Islet precursor cell (in vitro differentiated cells): ENCODE results near the gene FN1.

Source experiments
- DNase-seq: peaks from one replicate; pipeline ENCODE4 v3.0.0-alpha.2; 2018

FN1 gene

DNA sequence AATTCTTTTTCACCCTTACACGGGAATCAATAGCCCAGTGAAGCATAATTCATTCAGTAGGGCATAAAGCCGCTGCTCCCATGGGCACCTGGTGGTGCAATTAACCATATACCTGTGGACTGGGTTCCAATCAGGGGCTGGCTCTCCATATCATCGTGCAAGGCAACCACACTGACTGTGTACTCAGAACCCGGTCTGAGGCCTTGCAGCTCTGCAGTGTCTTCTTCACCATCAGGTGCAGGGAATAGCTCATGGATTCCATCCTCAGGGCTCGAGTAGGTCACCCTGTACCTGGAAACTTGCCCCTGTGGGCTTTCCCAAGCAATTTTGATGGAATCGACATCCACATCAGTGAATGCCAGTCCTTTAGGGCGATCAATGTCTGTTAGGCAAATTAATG is 55.2 kb downstream of the FN1 start:
- no peak for DNase-seq

GRCh38 chr2:215379948-215380347 is 55.9 kb downstream of the FN1 start:
- DNase-seq: no peak

- DNase-seq: no peak
These were observed 56.8 kb downstream of the FN1 start for GRCh38 chr2:215379039-215379438.

GRCh38 chr2:215378045-215378444 is 57.8 kb downstream of the FN1 start:
- DNase-seq: no peak

DNA sequence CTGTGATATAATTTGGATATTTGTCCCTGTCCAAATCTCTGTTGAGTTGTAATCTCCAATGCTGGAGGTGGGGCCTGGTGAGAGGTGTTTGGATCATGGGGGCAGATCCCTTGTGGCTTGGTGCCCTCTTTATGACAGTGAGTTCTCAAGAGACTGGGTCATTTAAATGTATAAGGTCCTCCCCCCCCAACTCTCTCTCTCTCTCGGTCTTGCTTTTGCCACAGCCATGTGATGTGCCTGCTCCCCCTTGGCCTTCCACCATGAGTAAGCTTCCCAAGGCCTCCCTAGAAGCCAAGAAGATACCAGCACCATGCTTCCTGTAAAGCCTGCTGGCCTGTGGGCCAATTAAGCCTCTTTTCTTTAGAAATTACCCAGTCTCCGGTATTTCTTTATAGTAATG is 58.6 kb downstream of the FN1 start:
- no peak for DNase-seq

GRCh38 chr2:215376103-215376780 is 59.6 kb downstream of the FN1 start:
- DNase-seq: no peak

- DNase-seq: no peak
These were observed 60.4 kb downstream of the FN1 start for GRCh38 chr2:215375467-215375830.

- no peak for DNase-seq
These were observed 61.0 kb downstream of the FN1 start for GRCh38 chr2:215374642-215375466.

DNA sequence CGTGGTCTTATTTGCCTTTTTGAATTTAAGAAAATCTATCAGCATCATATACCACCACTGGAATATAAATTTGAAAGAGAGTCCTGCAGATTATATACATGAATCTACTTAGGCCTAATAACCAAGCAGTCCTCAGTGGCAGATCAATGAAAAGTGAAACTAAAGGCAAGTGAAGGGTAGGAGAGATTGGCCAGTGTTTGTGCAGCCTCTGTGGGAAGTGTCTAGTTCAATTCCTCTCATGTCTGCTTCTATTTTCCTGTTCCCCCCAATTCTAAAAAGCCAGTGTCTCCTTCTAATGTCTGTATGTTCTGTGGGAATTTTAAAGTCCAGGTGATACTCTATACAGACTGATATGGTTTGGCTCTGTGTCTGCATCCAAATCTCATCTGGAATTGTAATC is 61.9 kb downstream of the FN1 start:
- no peak for DNase-seq

DNA sequence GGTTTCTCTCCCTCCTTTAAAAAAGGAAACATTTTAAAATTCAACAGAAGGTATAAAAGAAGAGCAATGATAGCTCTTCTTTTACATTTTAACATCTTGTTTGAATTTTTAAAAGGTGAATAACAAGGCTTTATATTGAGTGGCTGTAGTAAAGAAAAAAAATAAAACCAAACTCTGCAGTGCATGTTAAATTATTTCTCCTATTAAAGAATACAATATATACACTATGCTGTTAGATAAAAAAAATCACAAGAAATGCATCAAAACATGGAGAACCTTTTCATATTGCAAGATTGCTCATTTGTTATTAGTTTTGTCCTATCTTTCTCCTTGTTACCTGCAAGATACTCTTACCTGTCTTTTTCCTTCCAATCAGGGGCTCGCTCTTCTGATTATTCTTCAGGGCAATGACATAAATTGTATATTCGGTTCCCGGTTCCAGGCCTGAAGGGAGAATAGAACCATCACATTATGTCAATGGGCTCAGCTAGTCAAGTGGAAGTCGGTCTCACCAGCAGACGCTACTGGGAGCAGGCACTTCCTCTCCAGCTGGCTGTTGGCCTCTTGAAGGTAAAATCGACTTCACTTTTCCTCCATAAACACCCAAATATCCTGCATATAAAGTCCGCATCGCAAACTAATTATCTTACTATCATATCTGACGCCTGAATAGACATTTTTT is 62.8 kb downstream of the FN1 start:
- DNase-seq: no peak

- no peak for DNase-seq
These were observed 63.7 kb downstream of the FN1 start for GRCh38 chr2:215371915-215372897.

- no peak for DNase-seq
These were observed 65.5 kb downstream of the FN1 start for GRCh38 chr2:215370112-215370965.

- no peak for DNase-seq
These were observed 66.6 kb downstream of the FN1 start for GRCh38 chr2:215369181-215369760.

GRCh38 chr2:215368493-215368809 is 67.4 kb downstream of the FN1 start:
- DNase-seq: no peak

DNA sequence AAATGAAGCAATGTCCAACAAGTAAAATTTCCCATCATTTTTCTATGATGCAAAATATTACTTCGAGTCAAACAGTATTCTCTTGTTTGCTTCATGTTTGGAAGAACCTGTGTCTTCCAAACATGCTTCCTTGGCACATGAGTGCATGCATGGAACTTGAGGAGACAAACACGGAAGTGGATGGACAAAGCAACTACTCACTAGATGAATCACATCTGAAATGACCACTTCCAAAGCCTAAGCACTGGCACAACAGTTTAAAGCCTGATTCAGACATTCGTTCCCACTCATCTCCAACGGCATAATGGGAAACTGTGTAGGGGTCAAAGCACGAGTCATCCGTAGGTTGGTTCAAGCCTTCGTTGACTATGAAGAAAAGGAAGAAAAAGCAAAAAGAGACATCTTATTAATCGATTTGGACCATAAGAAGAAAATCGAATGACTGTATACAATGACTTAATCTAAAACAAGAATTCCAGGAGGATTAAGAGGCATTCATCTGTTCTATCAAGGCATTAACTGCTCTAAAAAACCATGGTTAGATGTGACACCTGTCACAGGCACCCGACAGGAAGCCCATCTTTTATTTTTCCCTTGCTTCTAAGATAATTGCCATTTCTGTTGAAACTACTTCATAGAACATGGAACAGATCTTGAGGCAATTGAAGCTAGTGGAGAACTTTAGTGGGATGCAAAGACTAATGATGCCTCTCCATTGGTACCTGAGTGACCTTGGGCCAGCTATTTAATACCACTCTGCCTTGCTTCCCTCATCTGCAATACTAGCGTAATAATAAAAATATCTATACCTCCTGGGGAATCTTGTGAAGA is 68.0 kb downstream of the FN1 start:
- DNase-seq: no peak

- no peak for DNase-seq
These were observed 69.3 kb downstream of the FN1 start for GRCh38 chr2:215366440-215367032.

DNA sequence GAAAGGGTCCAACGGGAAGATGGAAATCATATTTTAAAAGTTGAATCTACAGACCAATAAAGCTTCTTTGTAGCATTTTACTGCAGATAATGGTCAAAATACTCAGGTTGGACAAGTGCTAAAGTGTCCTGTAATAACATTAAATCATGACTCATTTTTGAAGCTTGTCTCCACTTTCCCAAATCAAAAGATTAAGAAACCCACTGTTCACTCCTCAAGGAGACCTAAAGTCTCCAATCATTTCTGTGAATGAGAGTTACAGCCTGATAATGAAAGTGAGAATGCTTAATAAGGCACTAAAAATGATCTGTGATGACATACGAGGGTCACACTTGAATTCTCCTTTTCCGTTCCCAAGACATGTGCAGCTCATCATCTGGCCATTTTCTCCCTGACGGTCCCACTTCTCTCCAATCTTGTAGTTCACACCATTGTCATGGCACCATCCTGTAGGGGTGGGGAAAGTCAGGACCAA is 70.6 kb downstream of the FN1 start:
- DNase-seq: no peak

GRCh38 chr2:215364157-215365155 is 71.4 kb downstream of the FN1 start:
- no peak for DNase-seq
